IMR-90 (cell line): ENCODE measurements around the gene KRT82.

Experiments used
- CTCF ChIP-seq: conservative IDR thresholded peaks from 2 replicates; pipeline ENCODE4 v1.5.1; 2012; ENCODE audit warnings: mild to moderate bottlenecking, low read depth, low read length, improper control_type of control experiment
- POLR2A ChIP-seq: IDR thresholded peaks from 2 replicates; pipeline ENCODE4 v1.6.1; 2012; ENCODE audit warnings: mild to moderate bottlenecking, low read depth, low read length
- SMC3 ChIP-seq: fragments of 150-350 bp; IDR thresholded peaks from 2 replicates; pipeline ENCODE4 v1.6.1; 2016; ENCODE audit warnings: low read depth, mild to moderate bottlenecking, antibody characterized with exemption, low read length, moderate library complexity

- TF ChIP-seq POLR2A = no peak
- TF ChIP-seq CTCF = no peak
- TF ChIP-seq SMC3 = no peak
Observed at GRCh38 chr12:52371716-52372115, 34.4 kb downstream of the KRT82 start.
